HG03025 (cell line): ENCODE results near the gene SLC25A41.
"Not testable (repeated sequence)": the region's sequence is repeated elsewhere in the genome, so short reads cannot be mapped to it uniquely, and the experiment has no call there.

Source experiments
- ATAC-seq: cut with Tn5 transposase; IDR thresholded peaks from one replicate; pipeline ENCODE4 v1.9.1; 2021; ENCODE audit warnings: mild to moderate bottlenecking, moderate library complexity; ENCODE audit not compliant: unreplicated experiment, low FRiP score

The SLC25A41 gene

DNA sequence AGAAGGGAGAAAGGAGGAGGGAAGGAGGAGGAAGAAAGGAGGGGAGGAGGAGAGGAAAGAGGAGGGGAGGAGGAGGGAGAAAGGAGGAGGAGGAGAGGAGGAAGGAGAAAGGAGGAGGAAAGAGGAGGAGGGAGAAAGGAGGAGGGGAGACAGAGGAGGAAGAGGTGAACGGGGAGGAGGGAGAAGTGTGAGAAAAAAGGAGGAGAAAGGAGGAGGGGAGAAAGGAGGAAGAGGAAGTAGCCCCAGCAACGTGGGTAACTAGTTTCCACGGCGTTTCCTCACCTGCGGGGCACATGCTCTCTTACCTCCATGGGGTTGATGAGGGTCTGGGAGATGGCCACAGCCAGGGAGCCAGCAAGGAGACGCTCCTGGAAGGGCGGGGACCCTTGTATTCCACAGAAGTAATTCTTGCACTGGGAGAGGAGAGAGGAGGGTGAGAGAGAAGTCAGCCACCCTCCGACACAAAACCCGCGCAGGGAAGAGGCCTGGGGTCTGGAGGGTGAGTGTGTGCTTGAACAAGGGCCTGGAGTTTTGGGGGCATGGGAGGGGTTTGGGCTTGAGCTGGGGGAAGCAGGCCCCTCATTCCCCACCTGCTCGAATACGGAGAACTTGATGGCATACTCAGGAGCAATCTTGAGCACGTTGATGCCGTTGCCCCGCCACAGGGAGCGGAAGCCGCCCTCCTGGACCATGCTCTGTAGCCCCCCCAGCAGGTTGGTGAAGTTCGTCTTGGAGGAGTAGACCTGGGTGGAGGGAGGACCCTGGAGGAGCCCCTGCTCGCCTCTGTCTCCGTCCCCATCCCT lies 3.9 kb downstream of the SLC25A41 start:
- no peak for ATAC-seq

- ATAC-seq = not testable (repeated sequence)
Observed at GRCh38 chr19:6428692-6429418, 4.7 kb downstream of the SLC25A41 start.

- ATAC-seq = no peak
Observed at GRCh38 chr19:6427131-6427530, 6.4 kb downstream of the SLC25A41 start.

DNA sequence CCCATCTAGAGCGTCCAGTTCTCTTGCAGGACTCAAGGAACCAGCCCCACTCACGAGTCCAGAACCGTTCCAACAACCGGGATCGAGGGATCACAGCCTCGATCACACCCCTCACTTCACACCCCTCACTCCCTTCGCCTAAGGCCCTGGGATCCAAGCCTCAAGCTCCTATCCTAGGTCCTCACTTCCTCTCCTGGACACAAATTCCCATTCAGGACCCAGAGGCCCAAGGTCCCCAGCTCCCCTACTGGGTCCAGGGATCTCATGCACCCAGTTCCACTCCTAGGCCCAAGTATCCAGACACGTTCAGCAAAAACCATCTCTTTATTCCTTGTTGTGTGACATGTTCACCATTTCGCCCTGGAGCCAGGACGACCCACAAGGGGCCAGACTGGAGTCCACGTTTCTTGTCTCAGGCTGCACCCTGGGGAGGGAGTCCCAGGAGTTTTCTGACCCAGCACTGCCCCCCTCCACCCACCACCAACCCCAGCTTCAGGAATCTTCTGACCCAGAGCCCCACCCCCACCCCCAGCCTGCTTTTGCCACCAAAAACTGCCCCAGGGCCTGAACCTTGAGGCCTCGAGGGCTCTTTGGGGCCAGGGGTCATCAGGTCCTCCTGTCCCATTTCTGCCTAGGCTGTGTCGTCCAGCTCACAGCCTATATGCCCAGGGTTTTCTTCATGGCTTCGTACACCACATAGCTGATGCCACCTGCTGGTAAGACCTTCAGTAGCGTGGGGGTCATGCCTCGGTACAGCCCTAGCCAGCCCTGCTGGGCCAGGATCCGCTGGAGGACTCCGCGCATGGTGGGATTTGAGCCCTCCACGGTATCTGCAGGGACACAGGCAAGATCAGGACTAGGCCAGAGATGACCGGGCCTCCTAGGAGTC lies 7.6 kb downstream of the SLC25A41 start:
- ATAC-seq = no peak

DNA sequence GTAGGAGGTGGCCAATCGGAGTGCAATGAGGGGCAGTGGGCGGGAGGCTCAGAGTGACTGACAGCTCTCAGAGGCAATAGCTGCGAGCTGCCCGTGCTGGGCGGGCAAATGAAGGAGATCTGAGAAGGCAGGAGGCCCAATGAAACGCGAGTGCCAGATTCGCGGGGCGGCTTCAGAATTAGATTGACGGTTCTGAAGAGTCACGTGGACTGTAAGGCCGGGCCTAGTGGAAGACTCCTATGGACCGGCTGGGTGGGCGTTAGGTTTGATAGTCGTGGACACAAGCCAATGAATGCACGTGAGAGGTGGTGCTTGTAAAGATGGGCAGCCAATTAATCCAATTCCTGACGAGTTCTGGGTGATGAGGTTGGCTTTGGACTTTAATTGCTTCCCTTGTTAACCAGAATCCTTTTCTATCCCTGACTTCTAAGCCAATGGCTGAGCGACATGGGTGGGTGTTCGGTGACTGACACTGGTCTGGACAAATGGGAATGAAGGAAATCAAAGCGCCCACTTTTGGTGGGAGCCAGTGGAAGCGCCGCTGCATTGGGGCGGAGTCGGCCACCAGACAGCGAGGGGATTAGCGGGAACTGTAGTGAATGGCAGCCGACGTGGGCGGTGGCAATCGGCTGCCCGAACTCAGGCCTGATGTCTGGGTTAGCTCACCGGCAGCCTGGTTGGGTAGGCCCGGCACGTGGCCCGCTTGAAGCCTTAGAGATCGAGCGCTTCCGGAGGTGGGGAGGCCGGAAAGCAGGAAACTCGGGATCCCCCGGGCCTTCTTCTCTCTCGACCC lies 8.4 kb downstream of the SLC25A41 start:
- peak; percentile 78 for ATAC-seq

DNA sequence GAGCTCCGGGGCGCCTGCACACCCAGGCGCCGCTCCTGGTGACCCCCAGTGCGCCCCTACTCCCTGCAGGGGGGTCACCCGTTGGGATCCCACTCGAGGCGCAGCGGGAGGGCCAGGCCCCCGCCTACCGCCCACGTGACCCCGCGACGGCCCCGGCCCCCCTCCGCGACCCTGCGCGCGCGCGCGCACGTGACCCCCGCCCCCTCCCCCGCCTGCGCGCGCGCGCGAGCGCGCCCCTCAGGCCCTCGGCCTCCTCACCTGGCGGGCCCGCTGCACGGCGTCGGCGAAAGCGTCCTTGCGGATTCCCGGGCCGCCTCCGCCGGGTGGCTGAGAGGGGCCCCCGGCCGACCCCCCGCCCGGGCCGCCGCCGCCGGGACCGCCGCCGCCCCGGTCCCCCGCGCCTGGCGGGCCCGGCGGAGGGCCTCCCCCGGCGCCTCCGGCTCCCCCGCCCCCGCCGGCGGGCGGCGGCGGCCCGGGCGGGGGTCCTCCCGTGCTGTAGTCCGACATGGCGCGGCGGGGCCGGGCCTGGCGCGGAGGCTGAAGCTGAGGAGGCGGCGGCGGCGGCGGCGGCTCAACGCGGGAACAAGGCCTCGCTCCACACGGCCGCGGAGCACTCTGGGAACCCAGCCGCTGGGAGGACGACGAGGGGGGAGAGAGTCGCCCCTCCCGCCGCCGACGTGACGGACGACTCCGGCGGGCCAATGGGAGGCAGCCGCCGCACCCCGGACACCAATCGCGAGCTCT lies 9.2 kb downstream of the SLC25A41 start, which contains the start of gene KHSRP:
KHSRP (minus strand) TSS at position 617 of the 744 bp plus-strand sequence; CDS start at position 507, 110 bp downstream.
- ATAC-seq = no peak

DNA sequence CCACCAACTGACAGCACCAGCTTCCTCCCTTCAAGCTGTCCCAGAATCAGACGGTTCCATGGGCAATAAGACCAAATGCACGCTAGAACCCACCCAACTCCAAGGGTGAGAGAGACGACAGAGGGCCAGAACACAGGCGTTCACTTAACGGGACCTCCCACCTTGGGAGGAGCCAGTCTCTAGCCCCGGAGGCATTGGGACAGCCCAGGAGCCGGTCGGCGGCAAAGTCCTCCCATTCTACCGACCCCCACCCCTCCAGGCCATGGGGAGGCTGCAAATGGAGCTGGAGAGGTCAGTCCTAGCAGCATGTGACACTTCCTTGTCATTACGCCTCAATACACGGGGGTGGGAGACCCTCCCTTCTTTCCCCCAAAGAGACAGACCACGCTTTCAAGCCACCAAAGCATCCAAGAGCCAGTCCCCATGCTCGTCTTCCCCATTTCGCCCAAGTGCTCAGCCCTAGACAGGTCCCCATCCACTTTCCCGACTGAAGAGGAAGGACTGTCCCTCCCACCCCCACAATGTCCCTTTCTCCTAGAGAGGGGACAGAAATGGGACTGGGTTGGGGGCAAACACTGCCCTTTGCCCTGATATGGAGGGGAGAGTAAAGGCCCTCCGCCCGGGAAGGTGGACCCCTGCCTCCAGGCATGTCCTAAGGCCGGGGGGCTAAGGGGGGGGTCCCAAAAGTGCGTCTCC lies 9.9 kb downstream of the SLC25A41 start:
- no peak for ATAC-seq

DNA sequence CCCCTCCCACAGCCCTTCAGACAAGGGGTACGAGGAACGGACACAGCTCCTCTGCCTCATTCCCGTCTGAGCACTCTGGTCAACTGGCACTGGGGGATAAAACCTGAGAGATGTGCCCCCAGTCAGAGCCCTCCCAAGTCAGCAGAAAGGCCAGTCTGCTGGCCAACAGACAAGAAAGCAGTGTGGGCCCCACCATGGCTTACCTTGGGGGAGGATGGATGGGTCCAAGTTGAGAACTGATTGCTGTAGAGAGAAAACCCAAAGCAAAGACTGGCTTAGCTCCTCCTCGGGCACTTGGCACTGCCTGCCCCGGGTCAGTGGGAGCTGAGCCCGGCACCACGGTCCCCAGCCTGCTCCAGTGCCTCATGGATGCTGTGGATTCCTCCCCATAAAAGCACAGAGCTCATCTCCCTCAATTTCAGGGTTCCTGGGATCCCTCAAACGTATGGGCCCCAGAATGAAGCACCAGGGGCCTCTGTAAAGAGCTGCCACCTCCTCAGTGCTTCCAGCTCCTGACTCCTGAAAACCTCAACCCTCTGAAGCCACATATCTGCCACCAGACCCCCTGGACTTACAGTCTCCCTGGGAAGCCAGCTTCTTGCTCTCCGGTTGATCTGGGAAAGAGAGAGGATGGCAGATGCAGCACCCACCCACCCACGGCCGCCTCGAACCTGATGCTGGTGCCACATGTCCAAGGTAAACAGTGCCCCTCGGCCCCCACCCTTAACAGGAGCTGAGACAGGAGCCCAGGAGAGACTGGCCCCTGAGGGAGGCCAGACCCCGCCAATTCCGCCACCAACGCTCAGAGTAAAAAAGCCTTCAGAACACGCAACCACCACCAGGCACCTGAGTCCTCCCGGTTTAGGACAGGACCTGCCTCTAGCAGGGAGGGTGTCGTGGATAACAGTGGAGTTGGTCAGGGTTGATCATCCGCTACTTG lies 12.2 kb downstream of the SLC25A41 start:
- no peak for ATAC-seq

DNA sequence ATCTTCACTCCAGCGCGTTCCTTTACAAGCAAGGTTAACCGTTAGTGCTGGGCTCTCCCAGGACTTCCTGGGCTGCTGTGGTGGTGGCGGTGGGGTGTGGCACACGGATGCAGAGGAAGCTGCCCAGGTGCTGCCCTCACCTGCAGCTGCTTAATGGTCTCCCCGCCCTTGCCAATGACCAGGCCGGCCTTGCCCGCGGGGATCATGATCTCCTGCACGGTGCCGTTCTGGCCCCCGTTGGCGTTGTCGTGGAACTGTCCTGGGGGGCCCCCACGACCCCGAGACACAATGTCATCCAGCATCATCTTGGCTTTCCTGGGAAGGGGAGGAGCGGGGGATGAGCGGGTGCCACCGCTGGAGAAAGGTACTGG lies 15.0 kb downstream of the SLC25A41 start:
- no peak for ATAC-seq

DNA sequence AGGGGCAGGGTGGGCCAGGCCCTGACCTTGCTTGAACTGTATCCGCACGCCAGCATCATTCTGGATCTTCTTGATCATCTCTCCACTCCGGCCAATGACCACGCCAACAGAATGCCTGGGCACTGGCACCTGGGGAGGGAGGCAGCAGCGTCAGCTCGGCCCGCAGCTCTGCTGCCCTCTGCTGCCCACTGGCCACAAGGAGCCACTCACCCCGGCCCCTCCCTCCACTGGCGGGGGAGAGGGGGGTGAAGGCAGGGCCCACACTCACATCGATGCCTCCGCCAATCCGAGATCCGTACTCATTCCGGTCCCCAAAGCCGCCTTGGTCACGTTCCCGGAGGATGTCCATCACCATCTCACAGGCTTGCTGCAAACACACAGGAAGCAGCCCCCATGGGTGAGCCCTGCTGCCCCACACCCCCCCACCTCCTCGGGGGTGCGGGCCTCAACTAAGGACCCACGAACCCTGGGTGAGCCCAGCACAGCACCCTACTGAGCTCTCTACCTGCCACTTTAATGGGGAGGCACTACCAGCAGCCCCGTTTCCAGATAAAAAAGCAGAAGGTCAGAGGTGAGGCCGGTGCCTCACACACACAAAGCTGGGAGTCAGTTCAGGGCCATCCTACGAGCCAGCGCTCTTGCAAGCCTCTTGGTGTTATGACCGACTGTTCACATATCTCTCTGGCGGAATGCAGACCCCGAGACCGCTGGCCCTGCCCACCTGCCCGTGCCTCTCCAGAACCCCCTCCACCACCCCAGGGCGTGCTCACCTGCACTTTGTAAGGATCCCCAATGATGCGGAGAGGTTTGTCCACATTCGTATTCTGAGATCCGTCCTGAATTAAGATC lies 15.6 kb downstream of the SLC25A41 start:
- no peak for ATAC-seq

DNA sequence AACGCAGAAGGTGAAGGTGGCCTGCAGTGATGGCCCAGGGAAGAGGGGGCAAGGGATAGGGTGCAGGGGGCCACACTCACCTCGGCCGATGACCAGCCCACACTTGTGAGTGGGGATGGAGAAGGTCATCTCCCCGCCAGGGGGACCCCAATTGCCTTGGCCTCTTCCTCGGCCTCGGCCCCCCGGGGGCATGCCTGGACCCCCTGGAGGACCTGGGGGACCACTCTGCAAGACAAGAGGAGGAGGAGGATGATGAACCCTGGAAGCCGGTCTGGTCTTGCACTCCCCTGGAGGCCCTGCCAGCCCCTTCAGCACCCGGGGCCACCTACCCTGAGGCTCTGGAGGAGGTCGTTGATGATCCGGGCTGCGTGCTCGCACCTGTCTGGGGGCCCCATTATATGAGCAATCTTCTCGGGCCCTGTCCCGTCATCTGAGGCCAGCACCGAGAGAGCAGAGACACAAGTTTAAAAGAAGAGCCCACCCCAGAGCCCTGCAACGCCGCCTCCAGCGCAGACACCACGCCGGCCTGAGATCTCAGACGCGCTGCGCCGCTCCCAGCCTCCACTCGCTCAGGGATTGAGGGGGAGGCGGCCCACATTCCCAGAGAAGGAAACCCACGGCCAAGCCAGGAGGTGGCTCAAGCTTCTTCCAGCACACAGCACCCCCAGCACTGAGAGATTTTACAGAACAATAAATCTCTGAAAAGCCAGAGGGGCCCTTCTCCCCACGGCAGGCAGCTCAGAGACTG lies 16.7 kb downstream of the SLC25A41 start:
- ATAC-seq = no peak

- ATAC-seq = no peak
Observed at GRCh38 chr19:6415591-6416190, 17.9 kb downstream of the SLC25A41 start.

DNA sequence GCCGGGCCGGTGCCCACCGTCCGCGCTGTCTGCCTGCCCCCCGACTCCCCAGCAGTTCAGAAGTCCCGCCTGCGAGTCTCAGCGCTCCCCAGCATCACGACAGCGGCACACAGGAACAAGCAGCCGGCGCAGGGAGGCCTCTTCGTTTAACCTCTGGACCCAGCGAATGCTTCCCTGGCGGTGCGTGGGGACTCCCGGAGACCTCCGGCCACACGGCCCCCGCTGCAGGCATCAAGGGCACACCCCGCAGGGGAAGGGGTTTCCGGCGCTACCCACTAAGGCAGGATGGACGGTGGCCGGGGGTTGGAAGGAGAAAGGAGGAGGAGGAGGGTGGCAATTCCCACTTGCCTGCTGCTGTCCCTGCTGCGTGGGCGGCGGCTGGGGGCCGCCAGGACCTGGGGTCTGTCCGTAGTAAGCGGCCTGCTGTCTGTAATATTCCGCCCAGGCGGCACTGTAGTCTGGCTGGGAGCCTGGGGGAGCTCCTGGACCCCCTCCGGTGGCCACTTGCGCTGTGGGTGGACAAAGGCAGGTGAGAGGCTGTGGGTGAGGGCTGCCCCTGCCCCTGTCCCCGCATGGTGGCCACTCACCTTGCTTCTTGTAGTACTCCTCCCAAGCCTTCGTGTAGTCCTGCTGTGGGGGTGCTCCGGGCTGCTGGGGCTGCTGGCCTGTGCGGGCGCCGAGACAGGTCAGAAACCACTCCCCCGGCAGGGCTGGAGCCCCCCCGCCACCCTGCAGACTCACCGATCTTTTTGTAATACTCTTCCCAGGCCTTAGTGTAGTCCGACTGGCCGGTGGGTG lies 18.6 kb downstream of the SLC25A41 start:
- no peak for ATAC-seq

- no peak for ATAC-seq
Observed at GRCh38 chr19:6413721-6414643, 19.6 kb downstream of the SLC25A41 start.
